MM.1S (cell line): ENCODE data around the gene LGMN.

Experiments
- DNase-seq: peaks from one replicate; pipeline ENCODE4 v3.0.0-alpha.2; 2015
- H2AFZ ChIP-seq: fragments of 300-600 bp; sonication (generic); 2 replicates; pipeline ENCODE4 v1.6.0; 2016; ENCODE audit warnings: antibody characterized with exemption, low read length
- H3F3A ChIP-seq: fragments of 300-600 bp; sonication (generic); 2 replicates; pipeline ENCODE4 v1.6.1; 2016; ENCODE audit warnings: mild to moderate bottlenecking, antibody characterized with exemption, low read length, moderate library complexity, mixed read lengths; ENCODE audit not compliant: insufficient read depth
- H3K27ac ChIP-seq: fragments of 300-600 bp; sonication (generic); 2 replicates; pipeline ENCODE4 v1.5.1; 2016; ENCODE audit warnings: mild to moderate bottlenecking, low read length
- H3K27me3 ChIP-seq: fragments of 300-600 bp; sonication (generic); replicated peaks from 2 replicates; pipeline ENCODE4 v1.6.0; 2016; ENCODE audit warnings: low read length; ENCODE audit not compliant: insufficient read depth
- H3K36me3 ChIP-seq: fragments of 300-600 bp; sonication (generic); replicated peaks from 2 replicates; pipeline ENCODE4 v1.6.1; 2016; ENCODE audit warnings: mild to moderate bottlenecking, low read length, mixed read lengths; ENCODE audit not compliant: insufficient read depth
- H3K4me1 ChIP-seq: fragments of 300-600 bp; sonication (generic); 2 replicates; pipeline ENCODE4 v1.6.1; 2016; ENCODE audit warnings: low read length, mixed read lengths
- H3K4me2 ChIP-seq: fragments of 300-600 bp; sonication (generic); 2 replicates; pipeline ENCODE4 v1.6.0; 2016; ENCODE audit warnings: low read depth, low read length
- H3K4me3 ChIP-seq: fragments of 300-600 bp; sonication (generic); 2 replicates; pipeline ENCODE4 v1.5.1; 2016; ENCODE audit warnings: low read length, mixed read lengths
- H3K79me2 ChIP-seq: fragments of 300-600 bp; sonication (generic); 2 replicates; pipeline ENCODE4 v1.6.1; 2016; ENCODE audit warnings: mixed run types, low read length, mixed read lengths
- H3K9ac ChIP-seq: fragments of 300-600 bp; sonication (generic); 2 replicates; pipeline ENCODE4 v1.6.1; 2016; ENCODE audit warnings: low read length, mixed read lengths
- H3K9me2 ChIP-seq: fragments of 300-600 bp; sonication (generic); replicated peaks from 2 replicates; pipeline ENCODE4 v1.6.1; 2016; ENCODE audit warnings: mild to moderate bottlenecking, low read length, mixed read lengths; ENCODE audit not compliant: insufficient read depth
- H3K9me3 ChIP-seq: fragments of 300-600 bp; sonication (generic); replicated peaks from 2 replicates; pipeline ENCODE4 v1.6.1; 2016; ENCODE audit warnings: mild to moderate bottlenecking, low read length, mixed read lengths; ENCODE audit not compliant: insufficient read depth
- H4K20me1 ChIP-seq: fragments of 300-600 bp; sonication (generic); 2 replicates; pipeline ENCODE4 v1.6.1; 2016; ENCODE audit warnings: mild to moderate bottlenecking, low read length, moderate library complexity, mixed read lengths; ENCODE audit not compliant: insufficient read depth
- CTCF ChIP-seq: fragments of 300-600 bp; sonication (generic); IDR thresholded peaks from 2 replicates; pipeline ENCODE4 v1.5.1; 2016; ENCODE audit warnings: antibody characterized with exemption, low read length, mixed read lengths
- EZH2 ChIP-seq: fragments of 300-600 bp; sonication (generic); optimal IDR thresholded peaks from 2 replicates; pipeline ENCODE3; 2017; ENCODE audit warnings: low read depth, mild to moderate bottlenecking, antibody characterized with exemption, low read length, mixed read lengths
- EZH2phosphoT487 ChIP-seq: fragments of 300-600 bp; sonication (generic); IDR thresholded peaks from 2 replicates; pipeline ENCODE4 v1.6.1; 2018; ENCODE audit warnings: antibody characterized with exemption, low read length

The LGMN gene

GRCh38 chr14:92706386-92706785 lies 42.0 kb downstream of the LGMN start:
- Histone ChIP-seq H3K27me3 (no peaks in the 10 kb centered on the region), H3K4me1 (no peaks in the 10 kb centered on the region), H3F3A (no peaks in the 10 kb centered on the region), H3K9me2 (no peaks in the 10 kb centered on the region), H3K79me2 (no peaks in the 10 kb centered on the region), H3K27ac (no peak overlapping the region), H2AFZ (no peak overlapping the region), H3K9me3 (no peaks in the 10 kb centered on the region), H3K9ac (no peak overlapping the region), H3K36me3 (no peaks in the 10 kb centered on the region), H3K4me3 (no peak overlapping the region), H3K4me2 (no peak overlapping the region), H4K20me1 (no peaks in the 10 kb centered on the region)
- no peak for DNase-seq
- TF ChIP-seq EZH2phosphoT487 (no peak), EZH2 (no peak), CTCF (no peak)

- Histone ChIP-seq H3K36me3 (no peaks in the 10 kb centered on the region), H3K79me2 (no peaks in the 10 kb centered on the region), H3F3A (no peaks in the 10 kb centered on the region), H3K27ac (peak overlapping the region; percentile 64; the same call in 1 of the 2 replicates), H3K27me3 (no peaks in the 10 kb centered on the region), H3K4me2 (peak overlapping the region; percentile 41; the same call in 1 of the 2 replicates), H3K9me3 (no peaks in the 10 kb centered on the region), H3K9me2 (no peaks in the 10 kb centered on the region), H4K20me1 (no peaks in the 10 kb centered on the region), H3K9ac (no peak overlapping the region; the same call in 1 of the 2 replicates), H2AFZ (no peak overlapping the region), H3K4me3 (no peak overlapping the region), H3K4me1 (no peaks in the 10 kb centered on the region)
- TF ChIP-seq CTCF, result no peak
- TF ChIP-seq EZH2phosphoT487, result no peak
- no peak for TF ChIP-seq EZH2
- no peak for DNase-seq
Observed at GRCh38 chr14:92704821-92705220, 43.6 kb downstream of the LGMN start.

- peak overlapping the region; percentile 64; the same call in 1 of the 2 replicates for H3K27ac ChIP-seq
- no peak overlapping the region; the same call in 1 of the 2 replicates for H3K9ac ChIP-seq
- H3K27me3 ChIP-seq, result no peaks in the 10 kb centered on the region
- H2AFZ ChIP-seq, result no peak overlapping the region
- no peaks in the 10 kb centered on the region for H3K4me1 ChIP-seq
- no peaks in the 10 kb centered on the region for H3F3A ChIP-seq
- no peaks in the 10 kb centered on the region for H3K9me2 ChIP-seq
- peak; percentile 58 for DNase-seq
- peak overlapping the region; percentile 41; the same call in 1 of the 2 replicates for H3K4me2 ChIP-seq
- no peaks in the 10 kb centered on the region for H3K36me3 ChIP-seq
- H3K4me3 ChIP-seq, result no peak overlapping the region
- H4K20me1 ChIP-seq, result no peaks in the 10 kb centered on the region
- H3K9me3 ChIP-seq, result no peaks in the 10 kb centered on the region
- no peak for TF ChIP-seq EZH2
- TF ChIP-seq EZH2phosphoT487, result no peak
- no peak for TF ChIP-seq CTCF
- H3K79me2 ChIP-seq, result no peaks in the 10 kb centered on the region
Observed at GRCh38 chr14:92704036-92704804, 44.2 kb downstream of the LGMN start.
